GOT3 (cell line): ENCODE data around the gene LLCFC1.

Source experiments
- DNase-seq: peaks from one replicate; lab custom pipeline; 2025; ENCODE audit warnings: mixed read lengths; lab: John Stamatoyannopoulos, UW

Gene LLCFC1

DNA sequence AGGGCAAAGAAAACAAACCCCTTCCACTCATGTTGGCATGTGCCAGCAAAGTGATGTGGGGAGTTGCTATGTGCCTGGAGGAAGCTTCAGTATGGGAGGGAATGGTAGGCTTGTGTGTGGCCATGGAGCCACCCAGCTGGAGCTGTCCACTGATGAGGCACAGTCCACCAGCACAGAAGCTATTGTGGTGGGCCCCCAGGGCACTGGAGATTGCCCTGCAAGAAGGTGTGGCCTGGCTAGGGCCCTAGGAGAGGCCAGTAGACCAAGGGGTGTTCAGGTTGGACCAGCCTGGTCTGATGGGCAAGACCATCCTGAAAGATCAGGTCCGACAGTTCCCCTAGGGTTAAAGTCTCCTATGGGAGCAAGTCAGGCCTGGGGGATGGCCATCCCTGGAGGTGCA lies 45.0 kb downstream of the LLCFC1 start:
- no peak for DNase-seq
